Adipose tissue (tissue), 3 donors: Measurements from ENCODE around the gene SEC61B. TPM values are rescaled to one million over a fixed set of nuclear protein-coding genes. Genes with fewer than 3 reads are reported as not detected.

Experiments used
- H3K27ac ChIP-seq: one replicate; pipeline ENCODE4 v1.5.1; 2013; ENCODE audit warnings: low read depth, low read length
- WGBS, 3 donors: extraction: QIAGEN DNeasy Blood & Tissue Kit; methylation state at CpG; one replicate each; pipeline ENCODE4 v1.1.7; 2013; 5-methylcytosine and 5-hydroxymethylcytosine counted together
- polyA plus RNA-seq, 3 donors: library from polyadenylated mRNA; stranded (reverse); fragments of 200-250 nt; gene quantifications; one replicate each; pipeline ENCODE4 v1.2.3, GENCODE V29; 2013
- donor health status: healthy with polysubstance abuse.
- donor health status: Bipolar disorder and iron deficiency.
- donor health status: healthy.

The SEC61B gene
- polyA plus RNA-seq, 3 donors: 222 to 402 (median 378) TPM

DNA sequence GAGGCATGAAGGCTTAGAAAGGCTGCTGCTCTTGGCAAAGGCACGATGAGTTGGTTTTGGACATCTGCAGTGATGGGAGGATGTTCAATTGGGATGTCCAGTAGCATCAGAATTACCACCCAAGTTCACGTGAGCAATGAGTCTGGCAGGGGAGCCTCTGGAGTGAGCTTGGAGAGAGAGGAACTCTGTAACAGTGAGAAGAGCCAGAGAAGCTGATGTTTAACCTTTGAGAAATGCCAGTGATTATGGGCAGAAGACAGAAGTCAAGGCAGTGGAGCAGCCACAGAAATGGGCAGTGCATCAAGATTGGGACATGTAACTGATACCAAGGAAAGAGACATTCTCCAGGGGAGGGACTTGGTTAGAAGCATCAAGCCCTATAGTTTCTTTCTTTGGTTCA, 39.8 kb downstream of the SEC61B start:
- H3K27ac ChIP-seq: no peak overlapping the region
- 85 to 92% (median 91%) methylated on average over 2 of the region's 2 CpGs for WGBS, 3 donors

DNA sequence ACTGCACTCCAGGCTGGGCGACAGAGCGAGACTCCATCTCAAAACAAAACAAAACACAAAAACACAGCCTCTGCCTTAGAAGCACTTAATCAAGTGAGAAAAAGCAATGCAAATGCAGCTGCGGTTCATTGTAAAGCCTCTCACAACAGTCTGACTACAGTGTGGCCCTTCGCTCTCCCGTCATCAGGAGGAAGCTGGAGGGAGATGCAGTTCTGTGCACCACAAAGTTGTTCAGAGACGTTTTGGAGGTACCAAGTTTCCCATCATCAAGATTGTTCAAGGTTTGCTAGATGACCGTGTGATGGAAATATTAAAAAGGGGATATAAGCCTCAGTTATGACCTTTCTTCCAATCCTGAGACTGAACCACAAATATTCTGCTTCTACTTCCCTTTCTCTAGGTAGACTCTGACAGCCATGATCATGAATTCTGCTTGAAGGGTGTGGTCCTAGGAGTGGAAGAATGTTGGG, 40.9 kb downstream of the SEC61B start:
- no peak overlapping the region for H3K27ac ChIP-seq
- 66 to 85% (median 83%) methylated on average over 7 of the region's 7 CpGs for WGBS, 3 donors

DNA sequence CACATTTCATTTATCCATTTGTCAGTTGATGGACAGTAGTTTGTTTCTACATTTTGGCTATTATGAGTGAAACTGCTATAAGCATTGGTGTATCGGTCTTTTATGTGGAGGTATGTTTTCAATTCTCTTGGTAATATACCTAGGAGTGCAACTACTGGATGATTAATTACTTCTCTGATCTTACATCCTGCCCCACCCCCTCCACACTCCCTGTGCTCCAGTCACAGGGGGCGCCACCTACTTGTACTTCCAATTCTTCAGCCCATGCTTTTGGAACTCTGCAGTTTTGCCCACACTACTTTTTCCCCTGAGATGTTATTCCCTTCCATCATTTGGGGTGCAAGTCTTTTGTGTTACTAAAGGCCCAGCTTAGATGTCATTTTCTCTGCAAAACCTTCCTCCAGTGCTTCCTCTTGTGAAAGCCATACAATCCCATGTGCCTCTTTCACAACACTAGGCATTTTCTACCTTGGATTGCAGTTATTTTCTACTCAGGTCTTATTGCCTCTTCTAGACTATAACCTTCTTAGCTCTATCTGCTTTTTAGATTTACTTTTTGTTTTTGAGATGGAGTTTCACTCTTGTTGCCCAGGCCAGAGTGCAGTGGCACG, 42.1 kb downstream of the SEC61B start:
- WGBS, 3 donors: 90 to 95% (median 92%) methylated on average over 3 of the region's 3 CpGs

DNA sequence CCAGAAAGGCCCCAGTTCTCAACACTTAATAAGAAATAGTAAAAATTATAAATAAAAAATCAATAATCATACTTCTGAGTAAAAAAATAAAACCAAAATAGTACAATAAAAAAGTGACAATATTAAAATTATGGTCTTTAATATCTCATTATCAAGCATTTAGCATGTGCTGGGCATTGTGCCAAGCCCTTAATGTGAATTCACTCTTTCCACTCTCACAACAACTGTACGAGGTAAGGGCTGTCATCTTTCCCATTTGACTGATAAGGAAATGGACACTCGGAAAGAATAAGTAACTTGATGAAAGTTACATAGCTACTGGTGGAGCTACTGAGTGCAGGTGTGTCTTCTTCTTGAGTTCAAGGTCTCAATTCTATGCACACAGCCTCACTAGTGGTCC, 43.6 kb downstream of the SEC61B start:
- H3K27ac ChIP-seq: no peak overlapping the region
- 47 to 59% (median 55%) methylated on average over 2 of the region's 2 CpGs for WGBS, 3 donors

More for the DNA sequence above, 42.1 kb downstream of the SEC61B start:
- H3K27ac ChIP-seq: no peak overlapping the region

DNA sequence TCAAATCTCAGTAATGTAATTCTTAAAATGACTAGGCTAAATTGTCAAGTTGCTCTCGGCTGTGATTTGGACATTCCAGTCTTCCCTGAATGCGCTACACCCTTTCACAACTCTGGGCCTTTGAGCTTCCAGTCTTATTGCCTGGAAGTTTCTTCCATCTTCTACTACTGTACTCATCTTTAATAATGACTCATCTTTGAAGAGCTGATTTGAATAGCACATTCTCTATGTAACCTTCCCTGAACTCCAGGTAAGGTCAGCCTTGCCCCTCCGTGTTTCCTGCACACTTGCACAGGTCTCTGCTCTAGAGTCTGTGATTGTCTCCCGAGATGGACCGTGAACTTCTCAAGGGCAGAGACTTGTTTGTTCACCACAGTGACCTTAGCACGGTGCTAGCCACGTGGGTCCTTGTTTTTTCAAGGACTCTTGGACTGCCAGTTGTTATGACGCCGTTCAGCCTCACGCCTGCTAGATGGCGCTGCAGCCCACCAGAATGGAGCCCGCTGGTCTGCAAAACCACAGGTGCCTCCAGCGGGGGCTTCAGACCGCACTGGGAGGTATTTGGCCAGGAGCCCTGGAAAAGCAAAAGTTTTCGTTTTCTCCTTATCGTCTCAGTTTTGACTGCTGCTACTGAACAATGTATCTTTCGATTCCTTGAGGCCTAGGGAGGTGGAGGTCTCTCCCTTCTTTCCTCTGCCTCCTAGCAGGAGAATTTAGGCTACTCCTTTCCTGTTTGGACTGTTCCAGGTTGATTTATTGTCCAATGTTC, 44.4 kb downstream of the SEC61B start:
- H3K27ac ChIP-seq: no peak overlapping the region
- WGBS, 3 donors: 13 to 14% (median 13%) methylated on average over 17 of the region's 17 CpGs

DNA sequence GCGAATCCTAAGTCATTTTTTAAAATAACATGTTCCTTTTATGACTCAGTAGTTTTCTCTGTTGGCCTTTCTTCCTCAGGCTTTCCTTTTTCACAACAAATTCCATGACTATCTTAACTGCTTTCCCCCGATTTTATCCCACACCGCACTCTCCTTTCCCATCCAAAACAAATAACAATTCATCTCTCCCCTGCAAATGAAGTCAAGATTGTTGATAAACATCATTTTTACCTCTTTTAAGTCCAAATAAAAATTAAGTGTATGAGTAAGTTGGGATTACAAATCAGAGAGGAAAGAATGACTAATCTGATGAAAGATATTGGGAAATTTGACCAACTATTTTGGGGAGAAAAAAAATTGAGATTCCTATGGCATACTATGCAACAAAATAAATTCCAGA, 47.3 kb downstream of the SEC61B start:
- H3K27ac ChIP-seq: no peak overlapping the region
- WGBS, 3 donors: 70 to 77% (median 76%) methylated on average over 3 of the region's 3 CpGs

DNA sequence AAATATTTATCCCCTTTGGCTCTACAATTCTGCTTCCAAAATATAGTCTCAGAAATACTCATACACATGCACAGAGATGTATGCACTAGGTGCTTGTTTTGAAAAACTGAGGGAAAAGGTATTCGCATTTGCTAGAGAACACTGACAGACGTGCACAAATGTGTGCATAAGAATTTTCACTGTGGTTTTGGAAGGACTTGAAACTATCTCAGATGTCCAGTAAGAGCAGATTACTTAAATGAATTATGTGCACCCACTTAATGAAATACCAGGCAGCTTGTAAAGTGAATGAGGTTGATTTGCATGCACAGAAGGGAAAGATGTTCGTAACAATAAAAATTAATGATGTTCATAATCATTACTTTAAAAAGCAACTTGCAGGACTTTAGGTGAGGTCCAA, 48.4 kb downstream of the SEC61B start:
- H3K27ac ChIP-seq: no peak overlapping the region
- 62 to 66% (median 64%) methylated on average over 3 of the region's 3 CpGs for WGBS, 3 donors

DNA sequence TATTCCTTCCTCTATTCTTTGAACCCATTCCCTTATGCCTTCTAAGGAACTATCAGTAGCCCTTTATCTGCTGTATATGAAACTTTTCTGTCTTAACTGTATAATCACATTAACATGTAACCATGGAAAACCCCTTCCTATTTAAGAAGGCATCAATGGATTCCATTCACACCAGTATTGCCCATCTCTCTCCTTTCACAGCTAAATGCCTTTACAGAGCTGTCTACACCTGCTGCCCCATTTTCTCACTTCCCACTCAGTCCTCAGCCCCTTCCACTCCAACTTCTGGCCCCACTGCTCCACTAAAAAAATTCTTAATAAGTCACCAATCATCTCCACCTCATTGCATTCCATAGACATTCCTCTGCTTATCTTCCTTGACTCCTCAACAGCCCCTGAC, 50.8 kb downstream of the SEC61B start:
- no peak overlapping the region for H3K27ac ChIP-seq

DNA sequence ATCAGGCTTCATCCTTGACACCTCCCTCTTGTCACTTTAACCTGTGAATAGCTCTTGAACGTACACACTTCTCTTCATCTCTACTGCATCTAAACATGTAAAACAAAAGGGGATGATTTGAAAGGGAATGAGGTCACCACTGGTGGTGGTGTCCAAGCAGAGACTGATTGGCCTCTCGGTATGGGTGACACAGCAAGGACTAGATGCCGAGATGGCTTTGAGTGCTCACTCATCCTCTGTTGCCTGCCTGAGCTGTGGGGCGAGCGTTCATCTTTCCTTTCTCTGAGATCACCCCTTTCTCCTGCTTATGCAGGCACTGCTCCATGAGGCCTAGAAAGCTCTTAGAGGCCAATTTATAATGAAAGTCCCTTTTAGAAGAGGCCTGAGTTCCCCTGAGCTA, 51.9 kb downstream of the SEC61B start:
- 91 to 97% (median 96%) methylated on average over 5 of the region's 5 CpGs for WGBS, 3 donors

DNA sequence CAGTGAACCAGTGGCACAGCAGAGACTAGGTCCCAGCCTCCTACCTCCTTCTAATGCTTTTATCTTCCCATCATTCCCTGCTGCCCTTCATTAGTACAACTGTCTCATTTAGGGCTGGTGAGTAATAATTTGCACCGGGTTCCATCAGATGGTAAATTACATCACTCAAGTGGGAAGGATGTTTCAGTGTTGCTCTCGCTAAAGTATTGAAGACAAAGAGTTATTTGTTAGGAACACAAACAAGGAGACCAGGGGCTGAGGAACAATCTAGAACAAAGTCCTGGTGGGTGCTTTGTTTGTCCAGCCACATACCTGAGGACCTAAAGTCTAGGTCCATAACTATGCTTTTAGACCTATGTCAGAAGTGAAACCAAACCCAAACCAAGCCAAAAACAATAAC, 52.4 kb downstream of the SEC61B start:
- no peak overlapping the region for H3K27ac ChIP-seq
- 46 to 50% (median 47%) methylated on average over 2 of the region's 2 CpGs for WGBS, 3 donors

More for the DNA sequence above, 51.9 kb downstream of the SEC61B start:
- H3K27ac ChIP-seq: no peak overlapping the region

Other genes with a start within 250 kb of the SEC61B start
- 10 to 100 TPM in 1 of 3 donors, 1 to 10 TPM in 2; 3.7 to 12.1 (median 9.4) TPM for gene TGFBR1, start 117.2 kb upstream of the SEC61B start, polyA plus RNA-seq
- 10 to 100 TPM in 2 of 3 donors, 1 to 10 TPM in 1; 7.1 to 35.1 (median 24.2) TPM for gene ALG2, start 340 bp upstream of the SEC61B start, polyA plus RNA-seq